ENCODE data around the gene SEPTIN8. TPM values are rescaled to one million over a fixed set of nuclear protein-coding genes. Genes with fewer than 3 reads are reported as not detected.

The SEPTIN8 gene
- total RNA-seq, 1 experiment from 2014 or later, result 48.5 TPM

- Mint-ChIP-seq H3K9me3 (ENCODE audit: low read depth, unreplicated experiment) (no peaks in the 10 kb centered on the region), H3K27ac (ENCODE audit: unreplicated experiment) (no peak overlapping the region), H3K4me1 (ENCODE audit: low read depth, unreplicated experiment) (peaks cover 6% of the 10 kb centered on the region), H3K36me3 (ENCODE audit: insufficient read depth, unreplicated experiment) (no peaks in the 10 kb centered on the region), H3K27me3 (ENCODE audit: unreplicated experiment) (peaks cover 11% of the 10 kb centered on the region), H3K4me3 (ENCODE audit: low read depth, unreplicated experiment) (no peak overlapping the region)
- intact Hi-C loops (cut with micrococcal nuclease; ENCODE audit: unreplicated experiment), result no loop called here
- CTCF ChIA-PET, result no interaction called here
- TF ChIP-seq CTCF (IDR thresholded peaks at IDR 0.05; ENCODE audit: unreplicated experiment), result no peak
- no peak for DNase-seq
- no TSS peak for BruUV-seq (replicated peaks)
Observed at GRCh38 chr5:132785864-132786263, 8.8 kb upstream of the SEPTIN8 start.

DNA sequence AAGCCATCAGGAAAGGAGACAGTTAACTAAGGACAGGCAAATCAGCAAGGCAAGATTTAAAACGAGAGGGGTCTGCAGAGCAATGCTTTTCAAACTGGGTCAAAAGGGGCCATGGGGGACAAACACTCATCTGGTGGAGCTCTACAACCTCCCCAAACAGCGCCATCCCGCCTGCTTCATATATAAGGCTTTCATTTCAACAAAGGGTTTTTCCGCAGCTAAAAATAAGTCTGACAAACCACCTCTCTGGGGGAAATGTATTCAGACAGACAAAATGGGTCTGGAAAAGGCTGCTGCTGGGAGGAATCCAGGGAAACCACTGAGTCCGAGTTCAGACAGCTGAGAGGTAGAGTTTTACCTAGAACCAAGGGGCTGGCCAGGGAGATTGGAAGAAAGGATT lies 8.3 kb upstream of the SEPTIN8 start:
- Mint-ChIP-seq H3K4me1 (ENCODE audit: low read depth, unreplicated experiment) (peaks cover 6% of the 10 kb centered on the region), H3K36me3 (ENCODE audit: insufficient read depth, unreplicated experiment) (no peaks in the 10 kb centered on the region), H3K27ac (ENCODE audit: unreplicated experiment) (no peak overlapping the region), H3K9me3 (ENCODE audit: low read depth, unreplicated experiment) (no peaks in the 10 kb centered on the region), H3K4me3 (ENCODE audit: low read depth, unreplicated experiment) (no peak overlapping the region), H3K27me3 (ENCODE audit: unreplicated experiment) (peaks cover 11% of the 10 kb centered on the region)
- CTCF ChIA-PET, result no interaction called here
- TF ChIP-seq CTCF (IDR thresholded peaks at IDR 0.05; ENCODE audit: unreplicated experiment), result no peak
- DNase-seq, result no peak
- no TSS peak for BruUV-seq (replicated peaks)
- intact Hi-C loops (cut with micrococcal nuclease; ENCODE audit: unreplicated experiment), result no loop called here

DNA sequence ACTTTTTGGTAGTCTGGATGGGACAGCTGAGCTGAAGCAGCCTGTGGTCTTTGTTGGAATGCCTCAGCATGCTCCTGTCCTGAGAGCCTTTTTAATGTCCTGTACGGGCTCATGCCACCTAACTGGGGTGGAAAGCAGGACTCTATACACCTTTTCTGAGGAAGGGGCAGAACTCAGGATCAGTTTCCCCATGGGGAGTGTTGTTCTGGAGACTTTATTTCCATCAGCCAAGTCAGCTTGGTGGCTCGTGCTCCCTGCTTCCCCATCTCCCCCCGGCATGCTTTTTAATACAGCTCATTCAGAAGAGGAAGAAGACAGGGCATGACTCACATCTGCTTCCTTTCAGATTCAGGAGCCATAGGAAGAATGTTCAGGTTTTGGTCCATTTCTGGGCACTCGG lies 5.1 kb upstream of the SEPTIN8 start:
- Mint-ChIP-seq H3K27me3 (ENCODE audit: unreplicated experiment) (peaks cover 9% of the 10 kb centered on the region), H3K27ac (ENCODE audit: unreplicated experiment) (no peak overlapping the region), H3K4me1 (ENCODE audit: low read depth, unreplicated experiment) (peaks cover 18% of the 10 kb centered on the region), H3K4me3 (ENCODE audit: low read depth, unreplicated experiment) (no peak overlapping the region), H3K9me3 (ENCODE audit: low read depth, unreplicated experiment) (no peaks in the 10 kb centered on the region), H3K36me3 (ENCODE audit: insufficient read depth, unreplicated experiment) (peaks cover 11% of the 10 kb centered on the region)
- BruUV-seq (replicated peaks), result no TSS peak
- DNase-seq, result no peak
- CTCF ChIA-PET, result no interaction called here
- intact Hi-C loops (cut with micrococcal nuclease; ENCODE audit: unreplicated experiment), result no loop called here
- no peak for TF ChIP-seq CTCF (IDR thresholded peaks at IDR 0.05; ENCODE audit: unreplicated experiment)

DNA sequence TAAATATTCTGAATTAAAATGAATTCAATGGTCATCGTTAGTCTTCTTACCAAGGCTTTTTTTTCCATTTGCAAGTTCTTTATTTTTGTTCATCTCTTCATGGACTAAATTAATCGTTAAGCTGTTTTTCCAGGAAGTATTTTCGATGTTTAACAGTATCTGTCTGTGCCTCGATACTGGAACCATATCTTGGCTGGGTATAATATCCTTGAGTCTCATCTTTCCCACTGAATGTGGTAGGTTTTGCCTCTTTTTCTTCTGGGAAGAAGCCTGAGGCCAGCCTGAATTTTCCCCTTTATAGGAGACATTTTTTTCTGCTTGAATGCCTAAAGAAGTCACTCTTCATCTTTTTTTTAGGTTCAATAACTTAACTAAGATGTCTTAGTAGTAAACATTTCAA lies 4.0 kb upstream of the SEPTIN8 start:
- no TSS peak for BruUV-seq (replicated peaks)
- no peak for DNase-seq
- intact Hi-C loops (cut with micrococcal nuclease; ENCODE audit: unreplicated experiment), result no loop called here
- H3K27me3 Mint-ChIP-seq (ENCODE audit: unreplicated experiment), result peaks cover 9% of the 10 kb centered on the region
- H3K9me3 Mint-ChIP-seq (ENCODE audit: low read depth, unreplicated experiment), result no peaks in the 10 kb centered on the region
- no peak overlapping the region for H3K4me3 Mint-ChIP-seq (ENCODE audit: low read depth, unreplicated experiment)
- H3K27ac Mint-ChIP-seq (ENCODE audit: unreplicated experiment), result no peak overlapping the region
- CTCF ChIA-PET, result no interaction called here
- H3K4me1 Mint-ChIP-seq (ENCODE audit: low read depth, unreplicated experiment), result peaks cover 18% of the 10 kb centered on the region
- H3K36me3 Mint-ChIP-seq (ENCODE audit: insufficient read depth, unreplicated experiment), result peaks cover 18% of the 10 kb centered on the region
- TF ChIP-seq CTCF (IDR thresholded peaks at IDR 0.05; ENCODE audit: unreplicated experiment), result no peak

GRCh38 chr5:132780577-132780976 lies 3.5 kb upstream of the SEPTIN8 start:
- no peak for DNase-seq
- peaks cover 22% of the 10 kb centered on the region for H3K36me3 Mint-ChIP-seq (ENCODE audit: insufficient read depth, unreplicated experiment)
- intact Hi-C loops (cut with micrococcal nuclease; ENCODE audit: unreplicated experiment), result no loop called here
- TF ChIP-seq CTCF (IDR thresholded peaks at IDR 0.05; ENCODE audit: unreplicated experiment), result no peak
- CTCF ChIA-PET, result no interaction called here
- H3K4me1 Mint-ChIP-seq (ENCODE audit: low read depth, unreplicated experiment), result peaks cover 21% of the 10 kb centered on the region
- peaks cover 9% of the 10 kb centered on the region for H3K27me3 Mint-ChIP-seq (ENCODE audit: unreplicated experiment)
- no peak overlapping the region for H3K4me3 Mint-ChIP-seq (ENCODE audit: low read depth, unreplicated experiment)
- no TSS peak for BruUV-seq (replicated peaks)
- no peak overlapping the region for H3K27ac Mint-ChIP-seq (ENCODE audit: unreplicated experiment)
- H3K9me3 Mint-ChIP-seq (ENCODE audit: low read depth, unreplicated experiment), result no peaks in the 10 kb centered on the region

Measured in Calu3 (cell line).